GM19351 (cell line): ENCODE data around the gene EIF4G1.

ENCODE experiments used
- ATAC-seq: cut with Tn5 transposase; IDR thresholded peaks from one replicate; pipeline ENCODE4 v1.9.1; 2021; ENCODE audit warnings: mild to moderate bottlenecking, moderate library complexity; ENCODE audit not compliant: unreplicated experiment

The EIF4G1 gene

GRCh38 chr3:184306341-184306972 lies 7.9 kb upstream of the EIF4G1 start:
- ATAC-seq: no peak

- ATAC-seq: no peak
Observed at GRCh38 chr3:184307915-184308314, 6.5 kb upstream of the EIF4G1 start.

- ATAC-seq: no peak
Observed at GRCh38 chr3:184308744-184309143, 5.7 kb upstream of the EIF4G1 start.

GRCh38 chr3:184311633-184312032 lies 2.8 kb upstream of the EIF4G1 start:
- no peak for ATAC-seq

GRCh38 chr3:184314700-184315542 lies 515 bp downstream of the EIF4G1 start:
- peak; percentile 42 for ATAC-seq

- ATAC-seq: peak; percentile 15
Observed at GRCh38 chr3:184315543-184315867, 1.1 kb downstream of the EIF4G1 start.

- ATAC-seq: no peak
Observed at GRCh38 chr3:184315871-184316661, 1.7 kb downstream of the EIF4G1 start.

GRCh38 chr3:184316792-184317191 lies 2.4 kb downstream of the EIF4G1 start:
- ATAC-seq: no peak

- ATAC-seq: no peak
Observed at GRCh38 chr3:184317201-184317600, 2.8 kb downstream of the EIF4G1 start.

GRCh38 chr3:184320104-184320445 lies 5.7 kb downstream of the EIF4G1 start:
- ATAC-seq: no peak

GRCh38 chr3:184321666-184322065 lies 7.3 kb downstream of the EIF4G1 start:
- ATAC-seq: no peak

- no peak for ATAC-seq
Observed at GRCh38 chr3:184322731-184323487, 8.5 kb downstream of the EIF4G1 start.

- no peak for ATAC-seq
Observed at GRCh38 chr3:184323696-184324095, 9.3 kb downstream of the EIF4G1 start.

GRCh38 chr3:184325269-184325668 lies 10.9 kb downstream of the EIF4G1 start:
- ATAC-seq: no peak

- ATAC-seq: no peak
Observed at GRCh38 chr3:184325715-184326369, 11.4 kb downstream of the EIF4G1 start.

GRCh38 chr3:184327171-184327570 lies 12.8 kb downstream of the EIF4G1 start:
- no peak for ATAC-seq

- ATAC-seq: no peak
Observed at GRCh38 chr3:184328516-184328915, 14.1 kb downstream of the EIF4G1 start.

GRCh38 chr3:184332370-184333090 lies 18.1 kb downstream of the EIF4G1 start:
- no peak for ATAC-seq

GRCh38 chr3:184333190-184333589 lies 18.8 kb downstream of the EIF4G1 start:
- no peak for ATAC-seq

GRCh38 chr3:184333700-184334099 lies 19.3 kb downstream of the EIF4G1 start:
- ATAC-seq: no peak
